HCEC 1CT (cell line): ENCODE data around the gene ZNF556.

Experiments
- DNase-seq: peaks from one replicate; pipeline ENCODE4 v3.0.0-alpha.2; 2017

The ZNF556 gene

GRCh38 chr19:2867025-2867991, at the start of gene ZNF556:
ZNF556 (plus strand) TSS chr19:2867335; CDS start chr19:2867422, 87 bp downstream.
- no peak for DNase-seq

- DNase-seq, result peak; percentile 91
These were observed 47.5 kb upstream of the ZNF556 start, which contains the start of gene ZNF554 for GRCh38 chr19:2819540-2820111. ZNF554 (plus strand) TSS chr19:2819868; CDS start chr19:2820072, 204 bp downstream.

- no peak for DNase-seq
These were observed 46.9 kb upstream of the ZNF556 start for GRCh38 chr19:2820112-2820702.

GRCh38 chr19:2822846-2823245, 44.3 kb upstream of the ZNF556 start:
- no peak for DNase-seq

- no peak for DNase-seq
These were observed 43.5 kb upstream of the ZNF556 start for GRCh38 chr19:2823646-2824045.

- DNase-seq, result no peak
These were observed 43.0 kb upstream of the ZNF556 start for GRCh38 chr19:2824129-2824528.

- DNase-seq, result no peak
These were observed 40.1 kb upstream of the ZNF556 start for GRCh38 chr19:2827022-2827421.

- no peak for DNase-seq
These were observed 39.2 kb upstream of the ZNF556 start for GRCh38 chr19:2827840-2828489.

- no peak for DNase-seq
These were observed 32.8 kb upstream of the ZNF556 start for GRCh38 chr19:2834294-2834871.

GRCh38 chr19:2837430-2837829, 29.7 kb upstream of the ZNF556 start:
- no peak for DNase-seq

- peak; percentile 97 for DNase-seq
These were observed 26.0 kb upstream of the ZNF556 start, which contains the start of gene ZNF555 for GRCh38 chr19:2840794-2841791. ZNF555 (plus strand) TSS chr19:2841475; CDS start chr19:2841573, 98 bp downstream.

GRCh38 chr19:2841855-2842574, 25.1 kb upstream of the ZNF556 start:
- DNase-seq, result no peak

GRCh38 chr19:2845107-2845506, 22.0 kb upstream of the ZNF556 start:
- no peak for DNase-seq

GRCh38 chr19:2846180-2846894, 20.8 kb upstream of the ZNF556 start:
- no peak for DNase-seq

GRCh38 chr19:2847507-2847906, 19.6 kb upstream of the ZNF556 start:
- no peak for DNase-seq

- DNase-seq, result peak; percentile 22
These were observed 18.5 kb upstream of the ZNF556 start for GRCh38 chr19:2848616-2849015.

GRCh38 chr19:2850256-2850925, 16.7 kb upstream of the ZNF556 start:
- no peak for DNase-seq

- no peak for DNase-seq
These were observed 14.5 kb upstream of the ZNF556 start for GRCh38 chr19:2852598-2852997.

- DNase-seq, result no peak
These were observed 14.0 kb upstream of the ZNF556 start for GRCh38 chr19:2853015-2853606.
